Chondrocyte (in vitro differentiated cells): ENCODE data around the gene NLRC5. TPM values are rescaled to one million over a fixed set of nuclear protein-coding genes. Genes with fewer than 3 reads are reported as not detected.

Experiments
- DNase-seq: peaks from one replicate; pipeline ENCODE4 v3.0.0; 2021; ENCODE audit warnings: mixed read lengths, low spot score
- H3K27ac Mint-ChIP-seq: one replicate; pipeline ENCODE4 v1.8.0; 2021; ENCODE audit warnings: mild to moderate bottlenecking, moderate library complexity, mixed read lengths; ENCODE audit not compliant: unreplicated experiment
- H3K27me3 Mint-ChIP-seq: 2 replicates; pipeline ENCODE4 v1.8.0; 2021; ENCODE audit warnings: low read depth, mixed read lengths
- H3K36me3 Mint-ChIP-seq: 2 replicates; pipeline ENCODE4 v1.8.0; 2021; ENCODE audit warnings: low read depth, mixed read lengths
- H3K4me1 Mint-ChIP-seq: 2 replicates; pipeline ENCODE4 v1.8.0; 2021; ENCODE audit warnings: low read depth, mild to moderate bottlenecking, mixed read lengths
- H3K4me3 Mint-ChIP-seq: one replicate; pipeline ENCODE4 v1.8.0; 2021; ENCODE audit warnings: mild to moderate bottlenecking, moderate library complexity, mixed read lengths; ENCODE audit not compliant: unreplicated experiment
- H3K9me3 Mint-ChIP-seq: 2 replicates; pipeline ENCODE4 v1.8.0; 2021; ENCODE audit warnings: low read depth, mixed read lengths
- total RNA-seq: library from RNA; stranded (reverse); gene quantifications from 3 replicates; pipeline ENCODE4 v1.2.1, GENCODE V29; 2021
- TF ChIP-seq, protein P1 (sequence below): fragments of 200-600 bp; sonication (generic); IDR thresholded peaks from 2 replicates; pipeline ENCODE4 v1.5.0; 2021; ENCODE audit warnings: antibody characterized with exemption, mild to moderate bottlenecking, moderate library complexity

Gene NLRC5
- total RNA-seq, 1 donor from 2014 or later: 6.3 TPM

DNA sequence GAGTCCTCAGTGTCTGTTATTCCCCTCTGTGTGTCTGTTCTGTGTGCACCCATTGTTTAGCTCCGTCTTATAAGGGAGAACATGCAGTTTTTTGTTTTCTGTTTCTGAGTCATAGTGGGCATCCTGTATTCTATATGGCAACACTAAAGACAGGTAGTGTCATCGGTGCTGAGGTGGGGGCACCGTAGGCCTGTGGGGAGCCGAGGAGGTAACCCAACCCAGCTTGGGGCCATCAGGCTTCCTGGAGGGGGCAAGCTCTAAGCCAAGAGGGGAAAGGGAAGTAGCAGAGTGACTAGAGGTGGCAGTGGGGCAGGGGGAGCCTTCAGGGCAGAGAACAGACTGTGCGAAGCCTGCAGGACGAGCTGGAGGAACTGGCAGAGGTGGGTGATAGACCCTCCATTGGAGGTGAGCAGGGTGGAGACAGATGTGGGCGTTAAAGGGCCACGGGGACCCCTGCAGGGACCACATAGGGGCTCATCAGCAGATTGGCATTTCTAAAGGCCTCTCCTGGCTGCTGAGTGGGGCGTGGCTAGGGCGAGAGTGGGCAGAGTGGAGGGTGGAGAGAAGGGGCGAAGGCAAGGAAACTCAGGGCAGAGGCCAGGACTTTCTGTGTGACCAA lies 139.5 kb downstream of the NLRC5 start:
- Mint-ChIP-seq H3K9me3 (no peaks in the 10 kb centered on the region), H3K27ac (no peak overlapping the region)

DNA sequence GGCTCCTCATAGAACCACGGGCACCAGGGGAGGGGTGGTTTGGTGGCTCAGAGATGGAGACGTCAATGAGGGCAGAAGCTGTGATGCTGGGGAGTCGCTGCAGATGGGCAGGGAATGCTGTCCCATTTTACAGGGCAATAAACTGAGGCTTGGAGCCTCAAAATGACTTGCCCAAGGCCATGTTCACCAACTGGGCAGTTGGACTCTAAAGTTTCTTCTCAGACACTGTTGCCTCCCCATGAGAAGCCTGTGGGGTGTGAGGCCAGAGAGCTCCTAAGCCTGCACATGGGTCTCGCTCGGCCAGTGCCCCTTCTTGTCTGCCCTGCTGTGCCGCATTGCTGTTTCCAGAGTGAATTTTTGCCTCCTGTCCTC lies 141.6 kb downstream of the NLRC5 start:
- Mint-ChIP-seq H3K9me3 (no peaks in the 10 kb centered on the region), H3K27ac (no peak overlapping the region)
- TF ChIP-seq, protein P1, sequence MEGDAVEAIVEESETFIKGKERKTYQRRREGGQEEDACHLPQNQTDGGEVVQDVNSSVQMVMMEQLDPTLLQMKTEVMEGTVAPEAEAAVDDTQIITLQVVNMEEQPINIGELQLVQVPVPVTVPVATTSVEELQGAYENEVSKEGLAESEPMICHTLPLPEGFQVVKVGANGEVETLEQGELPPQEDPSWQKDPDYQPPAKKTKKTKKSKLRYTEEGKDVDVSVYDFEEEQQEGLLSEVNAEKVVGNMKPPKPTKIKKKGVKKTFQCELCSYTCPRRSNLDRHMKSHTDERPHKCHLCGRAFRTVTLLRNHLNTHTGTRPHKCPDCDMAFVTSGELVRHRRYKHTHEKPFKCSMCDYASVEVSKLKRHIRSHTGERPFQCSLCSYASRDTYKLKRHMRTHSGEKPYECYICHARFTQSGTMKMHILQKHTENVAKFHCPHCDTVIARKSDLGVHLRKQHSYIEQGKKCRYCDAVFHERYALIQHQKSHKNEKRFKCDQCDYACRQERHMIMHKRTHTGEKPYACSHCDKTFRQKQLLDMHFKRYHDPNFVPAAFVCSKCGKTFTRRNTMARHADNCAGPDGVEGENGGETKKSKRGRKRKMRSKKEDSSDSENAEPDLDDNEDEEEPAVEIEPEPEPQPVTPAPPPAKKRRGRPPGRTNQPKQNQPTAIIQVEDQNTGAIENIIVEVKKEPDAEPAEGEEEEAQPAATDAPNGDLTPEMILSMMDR: no peak

More for the DNA sequence above, 139.5 kb downstream of the NLRC5 start:
- no peak for DNase-seq
- H3K27me3 Mint-ChIP-seq: no peaks in the 10 kb centered on the region
- H3K36me3 Mint-ChIP-seq: peaks cover 8% of the 10 kb centered on the region
- H3K4me3 Mint-ChIP-seq: no peak overlapping the region
- no peaks in the 10 kb centered on the region for H3K4me1 Mint-ChIP-seq
- TF ChIP-seq, protein P1: no peak

DNA sequence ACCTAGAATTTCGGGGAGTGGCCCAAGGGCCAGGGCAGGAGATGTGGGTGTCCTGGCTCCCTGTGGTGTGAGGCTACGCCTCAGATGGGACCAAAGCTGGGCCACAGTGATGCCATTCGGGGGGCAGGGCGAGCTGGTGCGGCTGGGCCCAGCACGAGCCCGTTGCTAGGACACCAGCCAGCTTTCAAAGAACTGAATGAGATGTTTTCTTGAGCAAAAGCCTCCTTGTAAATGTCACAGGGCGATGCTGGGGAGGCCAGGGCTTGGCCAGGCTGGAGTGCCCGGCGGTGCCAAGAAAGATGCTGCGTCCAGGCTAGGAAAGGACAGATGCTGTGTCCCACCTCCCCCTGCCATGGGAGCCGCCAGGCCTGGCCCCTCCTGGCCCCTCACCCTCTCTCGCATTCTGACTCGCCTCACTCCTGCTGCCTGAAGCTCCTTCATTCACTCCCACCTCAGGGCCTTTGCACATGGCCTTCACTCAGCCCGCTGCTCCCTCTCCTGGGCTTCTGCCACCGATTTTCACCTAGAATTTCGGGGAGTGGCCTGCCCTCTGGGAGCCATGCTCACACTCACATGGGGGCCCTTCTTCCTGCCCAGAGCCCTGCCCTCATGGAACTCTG lies 142.1 kb downstream of the NLRC5 start:
- no peaks in the 10 kb centered on the region for H3K27me3 Mint-ChIP-seq
- H3K27ac Mint-ChIP-seq: no peak overlapping the region
- no peak for DNase-seq
- no peaks in the 10 kb centered on the region for H3K4me1 Mint-ChIP-seq
- H3K36me3 Mint-ChIP-seq: peaks cover 6% of the 10 kb centered on the region
- no peaks in the 10 kb centered on the region for H3K9me3 Mint-ChIP-seq
- H3K4me3 Mint-ChIP-seq: no peak overlapping the region
- TF ChIP-seq, protein P1: no peak

More for the DNA sequence above, 141.6 kb downstream of the NLRC5 start:
- Mint-ChIP-seq H3K4me1 (no peaks in the 10 kb centered on the region), H3K4me3 (no peak overlapping the region), H3K27me3 (no peaks in the 10 kb centered on the region), H3K36me3 (peaks cover 4% of the 10 kb centered on the region)
- no peak for DNase-seq

DNA sequence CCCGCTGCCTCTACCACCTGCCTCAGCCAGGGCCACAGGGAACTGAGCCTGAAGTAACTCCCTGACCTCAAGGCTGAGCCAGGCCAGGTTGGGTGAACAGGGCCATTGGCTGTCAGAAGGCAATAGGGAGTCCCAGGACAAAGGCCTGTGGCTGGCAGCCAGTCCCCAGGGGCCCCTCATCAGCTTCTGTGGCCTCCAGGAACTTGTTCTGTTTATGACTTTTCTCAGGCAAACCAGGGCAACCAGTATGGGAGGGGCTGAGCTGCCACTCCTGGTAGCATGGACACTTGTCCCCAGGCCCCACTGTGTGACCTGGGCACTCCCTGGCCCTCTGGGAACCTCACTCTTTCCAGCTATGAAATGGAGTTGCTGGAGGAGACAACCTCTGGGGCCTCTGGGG lies 143.1 kb downstream of the NLRC5 start:
- DNase-seq: no peak
- H3K36me3 Mint-ChIP-seq: peaks cover 6% of the 10 kb centered on the region
- TF ChIP-seq, protein P1: no peak
- H3K27me3 Mint-ChIP-seq: no peaks in the 10 kb centered on the region
- no peak overlapping the region for H3K27ac Mint-ChIP-seq
- no peak overlapping the region for H3K4me3 Mint-ChIP-seq
- no peaks in the 10 kb centered on the region for H3K9me3 Mint-ChIP-seq
- no peaks in the 10 kb centered on the region for H3K4me1 Mint-ChIP-seq

DNA sequence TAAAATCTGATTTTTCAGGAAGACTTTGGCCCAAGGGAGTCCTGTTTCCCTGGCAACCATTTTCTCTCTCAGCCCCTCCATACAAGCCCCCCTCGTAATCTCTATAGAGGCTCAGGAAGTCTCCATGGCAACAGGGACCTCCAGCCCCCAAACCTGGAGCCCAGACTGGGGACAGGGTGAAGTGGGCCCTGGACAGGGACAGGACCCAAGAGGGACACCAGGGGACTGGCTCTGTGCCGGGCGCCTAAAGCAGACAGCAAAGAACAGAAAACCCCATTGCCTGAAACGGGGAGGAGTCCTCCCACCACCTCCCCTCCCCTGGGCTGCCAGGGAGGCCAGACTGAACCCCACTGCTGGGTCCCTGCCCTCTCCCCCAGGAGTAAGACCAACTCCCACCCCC lies 143.7 kb downstream of the NLRC5 start:
- Mint-ChIP-seq H3K4me1 (no peaks in the 10 kb centered on the region), H3K27ac (no peak overlapping the region), H3K4me3 (no peak overlapping the region), H3K36me3 (peaks cover 2% of the 10 kb centered on the region), H3K9me3 (no peaks in the 10 kb centered on the region), H3K27me3 (no peaks in the 10 kb centered on the region)
- TF ChIP-seq, protein P1: no peak
- peak; percentile 77 for DNase-seq

Other genes with a start within 250 kb of the NLRC5 start
- not detected in 3 replicates for gene SLC12A3, start 124.3 kb upstream of the NLRC5 start, total RNA-seq
- gene HERPUD1, start 57.4 kb upstream of the NLRC5 start, total RNA-seq: 146 to 236 TPM (median 223 TPM) in 3 replicates
- gene CETP, start 27.6 kb upstream of the NLRC5 start, total RNA-seq: not detected in 3 replicates
- 10.0 to 22.3 TPM (median 21.8 TPM) in 3 replicates for gene CPNE2, start 103.0 kb downstream of the NLRC5 start, total RNA-seq
- gene PSME3IP1, start 196.5 kb downstream of the NLRC5 start, total RNA-seq: 51.3 to 65.5 TPM (median 56.8 TPM) in 3 replicates
- gene RSPRY1, start 196.8 kb downstream of the NLRC5 start, total RNA-seq: 38.9 to 48.7 TPM (median 42.6 TPM) in 3 replicates